T-cell (primary cell): ENCODE results near the gene TMC1. TPM values are rescaled to one million over a fixed set of nuclear protein-coding genes. Genes with fewer than 3 reads are reported as not detected.
A peak's percentile ranks its signal among the peaks of the same experiment; 100 is the strongest.
"Not testable (repeated sequence)": the region's sequence is repeated elsewhere in the genome, so short reads cannot be mapped to it uniquely, and the experiment has no call there.

ENCODE experiments used
- ATAC-seq, 4 experiments: fragments of 200-7000 bp in 3 of 4; fragments of 150-1000 bp in 1 of 4; cut with Tn5 transposase; replicated peaks in 1 of 4; 1 replicate in 3 of 4; 2 replicates in 1 of 4; pipeline ENCODE4 v1.10.0; 2021; ENCODE audit warnings: moderate library complexity in 3 of 4, mild to moderate bottlenecking in 2 of 4, moderate number of reproducible peaks in 1 of 4
- CTCF ChIA-PET, 2 donors: fragments of 300-600 bp; sonication (Branson Sonifier 250); formaldehyde crosslinking; loops; one replicate each; lab custom pipeline; 2022; ENCODE audit warnings: antibody characterized with exemption in 2 of 2; lab: Charles Lee
- POLR2A ChIA-PET, 2 donors: fragments of 300-600 bp; sonication (Branson Sonifier 250); formaldehyde crosslinking; loops; one replicate each; lab custom pipeline; 2022; ENCODE audit warnings: antibody characterized with exemption in 2 of 2; lab: Charles Lee
- DNase-seq, 35 experiments: peaks; one replicate each; pipeline versions ENCODE4 v3.0.0 to v3.0.0-alpha.2; 2013 to 2023
- H3K27ac ChIP-seq: one replicate; pipeline ENCODE4 v1.5.1; 2013; ENCODE audit warnings: low read length
- H3K27me3 ChIP-seq, 2 experiments: replicated peaks in 1 of 2; 1 replicate in 1 of 2; 2 replicates in 1 of 2; pipeline versions ENCODE4 v1.6.1 to v1.7.0; 2013; ENCODE audit warnings: low read length in 1 of 2, mixed read lengths in 1 of 2; ENCODE audit not compliant: control insufficient read depth in 2 of 2, insufficient read depth in 2 of 2; ENCODE audit errors: extremely low read depth in 1 of 2
- H3K36me3 ChIP-seq, 2 donors: 1 replicate in 1 of 2; 2 replicates in 1 of 2; pipeline versions ENCODE4 v1.6.1 to v1.7.0; 2013; ENCODE audit warnings: low read length in 1 of 2; ENCODE audit not compliant: control insufficient read depth in 2 of 2, insufficient read depth in 1 of 2; ENCODE audit errors: extremely low read depth in 1 of 2
- H3K4me1 ChIP-seq, 2 experiments: 1 replicate in 1 of 2; 2 replicates in 1 of 2; pipeline versions ENCODE4 v1.6.1 to v1.7.0; 2013; ENCODE audit warnings: low read length in 2 of 2, mixed read lengths in 1 of 2; ENCODE audit not compliant: insufficient read depth in 2 of 2, control insufficient read depth in 1 of 2; ENCODE audit errors: extremely low read depth in 1 of 2
- H3K4me3 ChIP-seq, 2 donors: 1 replicate in 1 of 2; 2 replicates in 1 of 2; pipeline versions ENCODE4 v1.5.1 to v1.7.0; 2013; ENCODE audit warnings: mild to moderate bottlenecking in 2 of 2, low read length in 1 of 2, moderate library complexity in 1 of 2; ENCODE audit not compliant: control insufficient read depth in 1 of 2; ENCODE audit errors: extremely low read depth in 1 of 2
- H3K9me3 ChIP-seq: 2 replicates; pipeline ENCODE4 v1.7.0; 2013
- H3K27ac Mint-ChIP-seq, 2 donors: one replicate each; pipeline ENCODE4 v1.8.0; 2020 to 2021; ENCODE audit warnings: mild to moderate bottlenecking in 2 of 2, mixed read lengths in 2 of 2
- H3K27me3 Mint-ChIP-seq, 2 donors: one replicate each; pipeline ENCODE4 v1.8.0; 2021 to 2022; ENCODE audit warnings: mixed read lengths in 2 of 2
- H3K36me3 Mint-ChIP-seq: one replicate; pipeline ENCODE4 v1.8.0; 2021; ENCODE audit warnings: mixed read lengths
- H3K4me1 Mint-ChIP-seq, 3 donors: one replicate each; pipeline ENCODE4 v1.8.0; 2020 to 2022; ENCODE audit warnings: mixed read lengths in 3 of 3, mild to moderate bottlenecking in 1 of 3
- H3K4me3 Mint-ChIP-seq, 3 donors: one replicate each; pipeline ENCODE4 v1.8.0; 2020 to 2022; ENCODE audit warnings: mild to moderate bottlenecking in 3 of 3, mixed read lengths in 3 of 3, moderate library complexity in 3 of 3
- H3K9me3 Mint-ChIP-seq, 3 donors: one replicate each; pipeline ENCODE4 v1.8.0; 2020 to 2022; ENCODE audit warnings: mixed read lengths in 3 of 3
- WGBS: methylation state at CpG from one replicate; pipeline ENCODE4 v1.1.5; 2013; ENCODE audit warnings: missing lambda C conversion rate; ENCODE audit not compliant: insufficient coverage; 5-methylcytosine and 5-hydroxymethylcytosine counted together
- total RNA-seq, 35 experiments: library from RNA in 6 of 35; stranded (reverse) in 6 of 35; fragments of 120-200 nt in 1 of 35; gene quantifications; one replicate each; pipeline versions ENCODE4 v1.2.1 to v1.2.4 and lab custom pipeline; 2013 to 2026

Gene TMC1
- total RNA-seq, 5 donors from 2014 or later (not counting 1 experiment from before 2014, with no cell fraction given) = not detected

- ChIA-PET CTCF (no interaction called here), POLR2A (no interaction called here)
- no peak overlapping the region for H3K4me3 Mint-ChIP-seq
- no peak overlapping the region for H3K27ac Mint-ChIP-seq
- no peaks in the 10 kb centered on the region for H3K9me3 ChIP-seq
- H3K27me3 ChIP-seq = no peaks in the 10 kb centered on the region
- H3K27me3 Mint-ChIP-seq = no peaks in the 10 kb centered on the region
- WGBS = no CpG with 5 or more reads among the region's 1 CpG
- no peak for ATAC-seq
- H3K36me3 Mint-ChIP-seq = no peaks in the 10 kb centered on the region
- H3K4me3 ChIP-seq = no peak overlapping the region
- H3K36me3 ChIP-seq = no peaks in the 10 kb centered on the region
- H3K4me1 Mint-ChIP-seq = peaks cover 0 to 11% (median 7%) of the 10 kb centered on the region in 3 donors
- no peaks in the 10 kb centered on the region for H3K9me3 Mint-ChIP-seq
- no peak overlapping the region for H3K27ac ChIP-seq
- H3K4me1 ChIP-seq = no peaks in the 10 kb centered on the region
- no peak for DNase-seq
Observed at GRCh38 chr9:72509053-72509452, 12.4 kb upstream of the TMC1 start.

- ATAC-seq (no peak), DNase-seq (no peak)
- H3K36me3 Mint-ChIP-seq = no peaks in the 10 kb centered on the region
- H3K9me3 ChIP-seq = no peaks in the 10 kb centered on the region
- H3K27me3 Mint-ChIP-seq = no peaks in the 10 kb centered on the region
- no peaks in the 10 kb centered on the region for H3K9me3 Mint-ChIP-seq
- peaks cover 0 to 11% (median 7%) of the 10 kb centered on the region in 3 donors for H3K4me1 Mint-ChIP-seq
- no CpG with 5 or more reads among the region's 1 CpG for WGBS
- no peaks in the 10 kb centered on the region for H3K27me3 ChIP-seq
- no peak overlapping the region for H3K27ac ChIP-seq
- H3K27ac Mint-ChIP-seq = no peak overlapping the region
- H3K4me3 ChIP-seq = no peak overlapping the region
- H3K36me3 ChIP-seq = no peaks in the 10 kb centered on the region
- ChIA-PET CTCF (interaction anchor here in 1 of 2 donors (0.7 kb wide), 1 partner anchor 67 kb away, joined by 6 read pairs; no protein-coding TSS in a partner anchor), POLR2A (interaction anchor here in 1 of 2 donors (0.7 kb wide), 1 partner anchor 9 kb away, joined by 4 read pairs; no protein-coding TSS in a partner anchor)
- no peaks in the 10 kb centered on the region for H3K4me1 ChIP-seq
- no peak overlapping the region for H3K4me3 Mint-ChIP-seq
Observed at GRCh38 chr9:72509635-72510034, 11.8 kb upstream of the TMC1 start.

GRCh38 chr9:72521011-72521410, 397 bp upstream of the TMC1 start:
- H3K4me1 ChIP-seq, H3K4me3 ChIP-seq, H3K9me3 ChIP-seq, DNase-seq, POLR2A ChIA-PET, H3K27ac Mint-ChIP-seq, H3K27me3 ChIP-seq, H3K9me3 Mint-ChIP-seq, CTCF ChIA-PET, H3K27ac ChIP-seq, H3K27me3 Mint-ChIP-seq, H3K36me3 Mint-ChIP-seq, H3K36me3 ChIP-seq, ATAC-seq, H3K4me3 Mint-ChIP-seq: not testable (repeated sequence)
- H3K4me1 Mint-ChIP-seq = peaks cover 6 to 14% (median 14%) of the 10 kb centered on the region in 3 donors
- 93% methylated on average over 7 of the region's 9 CpGs for WGBS

- Mint-ChIP-seq H3K4me1 (peaks cover 31 to 49% (median 46%) of the 10 kb centered on the region in 3 donors), H3K36me3 (no peaks in the 10 kb centered on the region), H3K27me3 (no peaks in the 10 kb centered on the region), H3K27ac (peak overlapping the region; percentile 36 to 98), H3K4me3 (no peak overlapping the region), H3K9me3 (no peaks in the 10 kb centered on the region)
- Histone ChIP-seq H3K4me1 (peaks cover 5 to 22% of the 10 kb centered on the region in 2 experiments), H3K9me3 (no peaks in the 10 kb centered on the region), H3K27ac (no peak overlapping the region), H3K27me3 (no peaks in the 10 kb centered on the region), H3K36me3 (no peaks in the 10 kb centered on the region), H3K4me3 (no peak overlapping the region)
- WGBS = no CpG with 5 or more reads among the region's 9 CpGs
- DNase-seq (peak in 2 of 35 experiments; percentile 1 to 52), ATAC-seq (no peak)
- POLR2A ChIA-PET = no interaction called here
- CTCF ChIA-PET = interaction anchor here in 1 of 2 donors (0.7 kb wide), 1 partner anchor 18 kb away, joined by 6 read pairs; no protein-coding TSS in a partner anchor
Observed at GRCh38 chr9:72524820-72525540, 3.6 kb downstream of the TMC1 start.

GRCh38 chr9:72526901-72527800, 5.7 kb downstream of the TMC1 start:
- ChIA-PET POLR2A (interaction anchor here (0.6 to 1.1 kb wide), 3 partner anchors 84 to 164 kb away, joined by 3 to 6 read pairs (median 3); partner anchors contain the start of gene ZFAND5 (in 1 of the 2)), CTCF (no interaction called here)
- peak; percentile 88 to 97 (median 96) for ATAC-seq
- Mint-ChIP-seq H3K27ac (peak overlapping the region; percentile 97 to 98), H3K4me3 (peak overlapping the region; percentile 70 to 85 (median 75)), H3K27me3 (no peaks in the 10 kb centered on the region), H3K9me3 (peaks cover 0 to 5% (median 4%) of the 10 kb centered on the region in 3 donors), H3K36me3 (no peaks in the 10 kb centered on the region), H3K4me1 (peaks cover 31 to 51% (median 46%) of the 10 kb centered on the region in 3 donors)
- H3K27me3 ChIP-seq = no peaks in the 10 kb centered on the region
- 15% methylated on average over 7 of the region's 19 CpGs for WGBS
- H3K4me1 ChIP-seq = peaks cover 5 to 22% of the 10 kb centered on the region in 2 experiments
- peak overlapping the region; percentile 84 for H3K27ac ChIP-seq
- H3K4me3 ChIP-seq = peak overlapping the region; percentile 35 to 36
- H3K9me3 ChIP-seq = no peaks in the 10 kb centered on the region
- peak; percentile 44 to 83 (median 64) for DNase-seq
- H3K36me3 ChIP-seq = no peaks in the 10 kb centered on the region

GRCh38 chr9:72527801-72528195, 6.4 kb downstream of the TMC1 start:
- Mint-ChIP-seq H3K27me3 (no peaks in the 10 kb centered on the region), H3K27ac (peak overlapping the region; percentile 97 to 98), H3K36me3 (no peaks in the 10 kb centered on the region), H3K9me3 (peaks cover 0 to 5% (median 4%) of the 10 kb centered on the region in 3 donors), H3K4me1 (peaks cover 31 to 51% (median 46%) of the 10 kb centered on the region in 3 donors), H3K4me3 (peak overlapping the region; percentile 70 to 85 (median 75))
- ATAC-seq = peak in 2 of 4 experiments; percentile 0 to 1
- Histone ChIP-seq H3K4me1 (peaks cover 5 to 22% of the 10 kb centered on the region in 2 experiments), H3K4me3 (peak overlapping the region; percentile 35 to 36), H3K27me3 (no peaks in the 10 kb centered on the region), H3K9me3 (no peaks in the 10 kb centered on the region), H3K36me3 (no peaks in the 10 kb centered on the region), H3K27ac (peak overlapping the region; percentile 84)
- DNase-seq = no peak
- CTCF ChIA-PET = no interaction called here
- POLR2A ChIA-PET = interaction anchor here in 1 of 2 donors (1.0 kb wide), 1 partner anchor 163 kb away, joined by 6 read pairs; the partner anchor contains the start of gene ZFAND5
- 20% methylated on average over 2 of the region's 5 CpGs for WGBS
